Measurements from ENCODE around the gene LILRB5.

- TF ChIP-seq CTCF (conservative IDR thresholded peaks at IDR 0.05; ENCODE audit: low read depth, low read length) (no peak), EZH2 (IDR thresholded peaks at IDR 0.05; ENCODE audit: borderline replicate concordance, low read depth, low read length, poor library complexity, severe bottlenecking) (no peak)
Observed at GRCh38 chr19:54252845-54253244, 4.2 kb downstream of the LILRB5 start.
